ENCODE measurements around the gene DCAF8.

The DCAF8 gene

GRCh38 chr1:160205242-160206035 lies 56.9 kb downstream of the DCAF8 start, which contains the start of gene PEA15:
TSS of gene PEA15 (plus strand) at chr1:160205384. CDS start at chr1:160211545, 6,161 bp downstream.
- peak; percentile 58 to 63 for DNase-seq (ENCODE audit: low read depth in 2 of 2)

GRCh38 chr1:160204526-160205241 lies 57.7 kb downstream of the DCAF8 start:
- DNase-seq (ENCODE audit: low read depth in 2 of 2) = no peak

GRCh38 chr1:160200786-160201185 lies 61.6 kb downstream of the DCAF8 start:
- DNase-seq (ENCODE audit: low read depth in 2 of 2) = no peak

GRCh38 chr1:160197231-160197630 lies 65.1 kb downstream of the DCAF8 start:
- DNase-seq (ENCODE audit: low read depth in 2 of 2) = no peak

- DNase-seq (ENCODE audit: low read depth in 2 of 2) = no peak
Measured at GRCh38 chr1:160196143-160196542, 66.2 kb downstream of the DCAF8 start.

GRCh38 chr1:160194737-160195059 lies 67.7 kb downstream of the DCAF8 start:
- DNase-seq (ENCODE audit: low read depth in 2 of 2) = no peak

- no peak for DNase-seq (ENCODE audit: low read depth in 2 of 2)
Measured at GRCh38 chr1:160193832-160194736, 68.3 kb downstream of the DCAF8 start.

- peak; percentile 62 to 82 for DNase-seq (ENCODE audit: low read depth in 2 of 2)
Measured at GRCh38 chr1:160193091-160193819, 69.1 kb downstream of the DCAF8 start.

GRCh38 chr1:160192234-160192633 lies 70.1 kb downstream of the DCAF8 start:
- DNase-seq (ENCODE audit: low read depth in 2 of 2) = no peak

- no peak for DNase-seq (ENCODE audit: low read depth in 2 of 2)
Measured at GRCh38 chr1:160191756-160192155, 70.6 kb downstream of the DCAF8 start.

GRCh38 chr1:160189649-160190625 lies 72.4 kb downstream of the DCAF8 start, which contains the start of gene CASQ1:
TSS of gene CASQ1 (plus strand) at chr1:160190575. CDS start at chr1:160190752, 177 bp downstream.
- DNase-seq (ENCODE audit: low read depth in 2 of 2) = no peak

GRCh38 chr1:160188341-160188740 lies 74.0 kb downstream of the DCAF8 start:
- no peak for DNase-seq (ENCODE audit: low read depth in 2 of 2)

- no peak for DNase-seq (ENCODE audit: low read depth in 2 of 2)
Measured at GRCh38 chr1:160187407-160187806, 74.9 kb downstream of the DCAF8 start.

- no peak for DNase-seq (ENCODE audit: low read depth in 2 of 2)
Measured at GRCh38 chr1:160186729-160187128, 75.6 kb downstream of the DCAF8 start.

GRCh38 chr1:160186246-160186645 lies 76.1 kb downstream of the DCAF8 start:
- no peak for DNase-seq (ENCODE audit: low read depth in 2 of 2)

- DNase-seq (ENCODE audit: low read depth in 2 of 2) = no peak
Measured at GRCh38 chr1:160179336-160179735, 83.0 kb downstream of the DCAF8 start.

- no peak for DNase-seq (ENCODE audit: low read depth in 2 of 2)
Measured at GRCh38 chr1:160178731-160179130, 83.6 kb downstream of the DCAF8 start.

GRCh38 chr1:160177667-160178066 lies 84.7 kb downstream of the DCAF8 start:
- DNase-seq (ENCODE audit: low read depth in 2 of 2) = no peak

- no peak for DNase-seq (ENCODE audit: low read depth in 2 of 2)
Measured at GRCh38 chr1:160177231-160177630, 85.1 kb downstream of the DCAF8 start.

GRCh38 chr1:160171980-160172379 lies 90.4 kb downstream of the DCAF8 start:
- no peak for DNase-seq (ENCODE audit: low read depth in 2 of 2)
